CD4-positive, alpha-beta T cell treated with Interleukin-15 for 1 hour (primary cell): ENCODE results near the gene MAGEA9B.
"Not testable (repeated sequence)": the region's sequence is repeated elsewhere in the genome, so short reads cannot be mapped to it uniquely, and the experiment has no call there.

Experiments
- DNase-seq: peaks from one replicate; pipeline ENCODE4 v3.0.0-alpha.2; 2020

Gene MAGEA9B

DNA sequence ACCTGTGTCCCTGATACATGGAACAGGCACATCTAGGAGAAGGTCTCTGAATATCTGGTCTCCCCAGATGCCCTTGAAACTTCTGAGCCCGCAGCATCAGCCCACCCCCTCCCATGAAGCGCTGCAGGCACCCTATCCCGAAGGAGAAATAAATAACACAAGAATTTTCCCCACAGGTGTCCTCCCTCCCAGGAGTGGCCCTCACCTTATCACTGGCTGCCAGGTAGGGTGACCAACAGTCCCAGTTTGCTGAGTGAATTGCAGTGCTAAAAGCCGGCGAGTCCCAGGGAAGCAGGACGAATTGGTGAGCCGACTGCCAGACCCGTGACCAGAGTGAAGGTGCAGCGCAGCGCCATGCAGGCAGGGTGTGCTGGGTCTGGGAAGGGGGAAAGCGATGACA is 53.3 kb downstream of the MAGEA9B start:
- DNase-seq, result not testable (repeated sequence)

- DNase-seq, result not testable (repeated sequence)
Observed at GRCh38 chrX:149532868-149533267, 54.4 kb downstream of the MAGEA9B start.
